ENCODE data around the gene PRSS12. TPM values are rescaled to one million over a fixed set of nuclear protein-coding genes. Genes with fewer than 3 reads are reported as not detected.
"Not testable (repeated sequence)": the region's sequence is repeated elsewhere in the genome, so short reads cannot be mapped to it uniquely, and the experiment has no call there.

Gene PRSS12
- total RNA-seq, 2 experiments from 2014 or later = not detected

GRCh38 chr4:118271788-118272187, 81.0 kb downstream of the PRSS12 start:
- Histone ChIP-seq H3K9me3 (ENCODE audit: low read length) (no peaks in the 10 kb centered on the region), H3K27ac (ENCODE audit: low read depth, low read length, poor library complexity, severe bottlenecking) (no peak overlapping the region), H3K4me2 (ENCODE audit: low read length) (no peak overlapping the region), H3K4me3 (ENCODE audit: low read depth, low read length, poor library complexity, severe bottlenecking) (no peak overlapping the region), H4K20me1 (ENCODE audit: insufficient read depth, low read length) (no peaks in the 10 kb centered on the region), H3K4me1 (ENCODE audit: insufficient read depth, low read length, poor library complexity, severe bottlenecking) (no peaks in the 10 kb centered on the region), H3K9me2 (ENCODE audit: insufficient read depth, low read length) (no peaks in the 10 kb centered on the region), H3K36me3 (ENCODE audit: insufficient read depth, low read length) (no peaks in the 10 kb centered on the region), H3K79me2 (ENCODE audit: insufficient read depth, low read depth, low read length) (no peaks in the 10 kb centered on the region), H2AFZ (ENCODE audit: low read length) (no peak overlapping the region)
- ChIA-PET POLR2A (no interaction called here), CTCF (ENCODE audit: unreplicated experiment) (no interaction called here)
- TF ChIP-seq CTCF (conservative IDR thresholded peaks at IDR 0.05; ENCODE audit: low read length) = no peak
- no peak for TF ChIP-seq EZH2phosphoT487 (IDR thresholded peaks at IDR 0.05; ENCODE audit: borderline replicate concordance, low read depth, low read length)
- no peak for DNase-seq (ENCODE audit: low spot score)
- no TSS peak for BruUV-seq (replicated peaks)
- intact Hi-C loops (cut with micrococcal nuclease; ENCODE audit: unreplicated experiment) = loop anchor here (5.0 kb wide), 1 partner anchor 194 kb away; no protein-coding TSS in a partner anchor

- no peaks in the 10 kb centered on the region for H3K36me3 ChIP-seq (ENCODE audit: insufficient read depth, low read length)
- no peak overlapping the region for H3K4me3 ChIP-seq (ENCODE audit: low read depth, low read length, poor library complexity, severe bottlenecking)
- no peak overlapping the region for H2AFZ ChIP-seq (ENCODE audit: low read length)
- no peak overlapping the region for H3K4me2 ChIP-seq (ENCODE audit: low read length)
- H3K9me3 ChIP-seq (ENCODE audit: low read length) = no peaks in the 10 kb centered on the region
- H3K79me2 ChIP-seq (ENCODE audit: insufficient read depth, low read depth, low read length) = no peaks in the 10 kb centered on the region
- TF ChIP-seq CTCF (conservative IDR thresholded peaks at IDR 0.05; ENCODE audit: low read length) (peak; percentile 87), EZH2phosphoT487 (IDR thresholded peaks at IDR 0.05; ENCODE audit: borderline replicate concordance, low read depth, low read length) (no peak)
- DNase-seq (ENCODE audit: low spot score) = peak; percentile 65
- no TSS peak for BruUV-seq (replicated peaks)
- intact Hi-C loops (cut with micrococcal nuclease; ENCODE audit: unreplicated experiment) = loop anchor here (5.0 kb wide), 1 partner anchor 193 kb away; no protein-coding TSS in a partner anchor
- POLR2A ChIA-PET = interaction anchor here (0.8 to 0.9 kb wide), 2 partner anchors 9 kb away, joined by 3 read pairs; no protein-coding TSS in a partner anchor
- no peaks in the 10 kb centered on the region for H3K9me2 ChIP-seq (ENCODE audit: insufficient read depth, low read length)
- H4K20me1 ChIP-seq (ENCODE audit: insufficient read depth, low read length) = no peaks in the 10 kb centered on the region
- no peak overlapping the region for H3K27ac ChIP-seq (ENCODE audit: low read depth, low read length, poor library complexity, severe bottlenecking)
- CTCF ChIA-PET (ENCODE audit: unreplicated experiment) = no interaction called here
- H3K4me1 ChIP-seq (ENCODE audit: insufficient read depth, low read length, poor library complexity, severe bottlenecking) = no peaks in the 10 kb centered on the region
Observed at GRCh38 chr4:118270492-118270891, 82.3 kb downstream of the PRSS12 start.

- no peaks in the 10 kb centered on the region for H3K36me3 ChIP-seq (ENCODE audit: insufficient read depth, low read length)
- no peaks in the 10 kb centered on the region for H4K20me1 ChIP-seq (ENCODE audit: insufficient read depth, low read length)
- intact Hi-C loops (cut with micrococcal nuclease; ENCODE audit: unreplicated experiment) = no loop called here
- no peak for DNase-seq (ENCODE audit: low spot score)
- H2AFZ ChIP-seq (ENCODE audit: low read length) = no peak overlapping the region
- H3K9me3 ChIP-seq (ENCODE audit: low read length) = no peaks in the 10 kb centered on the region
- H3K9me2 ChIP-seq (ENCODE audit: insufficient read depth, low read length) = no peaks in the 10 kb centered on the region
- TF ChIP-seq CTCF (conservative IDR thresholded peaks at IDR 0.05; ENCODE audit: low read length) (no peak), EZH2phosphoT487 (IDR thresholded peaks at IDR 0.05; ENCODE audit: borderline replicate concordance, low read depth, low read length) (no peak)
- CTCF ChIA-PET (ENCODE audit: unreplicated experiment) = no interaction called here
- H3K4me2 ChIP-seq (ENCODE audit: low read length) = no peak overlapping the region
- no peaks in the 10 kb centered on the region for H3K4me1 ChIP-seq (ENCODE audit: insufficient read depth, low read length, poor library complexity, severe bottlenecking)
- POLR2A ChIA-PET = no interaction called here
- no peaks in the 10 kb centered on the region for H3K79me2 ChIP-seq (ENCODE audit: insufficient read depth, low read depth, low read length)
- no peak overlapping the region for H3K27ac ChIP-seq (ENCODE audit: low read depth, low read length, poor library complexity, severe bottlenecking)
- H3K4me3 ChIP-seq (ENCODE audit: low read depth, low read length, poor library complexity, severe bottlenecking) = no peak overlapping the region
- no TSS peak for BruUV-seq (replicated peaks)
Observed at GRCh38 chr4:118268780-118269179, 84.0 kb downstream of the PRSS12 start.

GRCh38 chr4:118266145-118266496, 86.7 kb downstream of the PRSS12 start:
- intact Hi-C loops (cut with micrococcal nuclease; ENCODE audit: unreplicated experiment); H3K4me2 ChIP-seq (ENCODE audit: low read length); H4K20me1 ChIP-seq (ENCODE audit: insufficient read depth, low read length); H3K9me2 ChIP-seq (ENCODE audit: insufficient read depth, low read length); H3K27ac ChIP-seq (ENCODE audit: low read depth, low read length, poor library complexity, severe bottlenecking); H2AFZ ChIP-seq (ENCODE audit: low read length); CTCF ChIA-PET (ENCODE audit: unreplicated experiment); H3K4me3 ChIP-seq (ENCODE audit: low read depth, low read length, poor library complexity, severe bottlenecking); H3K9me3 ChIP-seq (ENCODE audit: low read length); BruUV-seq (replicated peaks); DNase-seq (ENCODE audit: low spot score); H3K4me1 ChIP-seq (ENCODE audit: insufficient read depth, low read length, poor library complexity, severe bottlenecking); H3K79me2 ChIP-seq (ENCODE audit: insufficient read depth, low read depth, low read length); H3K36me3 ChIP-seq (ENCODE audit: insufficient read depth, low read length): not testable (repeated sequence)
- POLR2A ChIA-PET = interaction anchor here (0.5 to 1.1 kb wide), 3 partner anchors 14 to 760 kb away, joined by 3 read pairs; no protein-coding TSS in a partner anchor
